Measurements from ENCODE around the gene SEZ6.
A peak's percentile ranks its signal among the peaks of the same experiment; 100 is the strongest.

SEZ6 gene

DNA sequence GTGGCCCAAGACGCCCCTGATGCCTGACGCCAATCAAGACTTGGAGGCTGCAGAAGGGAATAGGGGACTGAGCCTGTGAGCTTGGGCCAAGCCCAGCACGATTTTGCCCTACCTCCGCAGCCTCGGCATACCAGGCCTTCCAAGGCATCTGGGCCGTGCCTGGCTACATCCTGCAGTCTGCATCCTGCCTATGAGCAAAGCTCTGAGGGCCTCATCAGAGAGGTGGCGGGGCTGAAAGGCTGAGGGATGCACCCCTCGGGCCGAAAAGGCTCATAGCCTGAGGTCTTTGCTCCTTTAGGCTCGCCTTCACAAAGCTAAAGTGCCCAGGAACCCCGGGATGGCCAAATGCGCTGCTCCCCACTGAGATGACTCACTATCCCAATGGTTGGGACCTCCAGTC, 2.5 kb downstream of the SEZ6 start:
- DNase-seq (ENCODE audit: low read depth): no peak

DNA sequence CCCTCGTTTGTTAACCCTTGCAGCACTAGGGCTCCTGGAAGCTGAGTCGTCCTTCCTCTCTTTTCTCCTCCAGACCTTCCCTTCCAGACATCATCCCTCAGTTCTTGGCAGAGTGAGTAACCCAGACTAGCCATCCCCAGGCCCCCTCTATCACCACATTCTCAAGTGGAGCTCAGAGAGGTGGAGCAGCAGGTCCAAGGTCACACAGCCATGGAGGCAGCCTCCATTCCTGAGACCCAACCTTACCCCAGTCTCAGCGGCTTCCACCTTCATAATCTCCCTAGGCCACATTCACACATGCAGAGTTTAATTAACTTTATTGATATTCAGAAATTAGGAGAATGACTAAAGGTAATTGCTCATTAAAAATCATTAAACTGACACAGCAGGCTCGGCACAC, 3.0 kb downstream of the SEZ6 start:
- no peak for DNase-seq (ENCODE audit: low read depth)

DNA sequence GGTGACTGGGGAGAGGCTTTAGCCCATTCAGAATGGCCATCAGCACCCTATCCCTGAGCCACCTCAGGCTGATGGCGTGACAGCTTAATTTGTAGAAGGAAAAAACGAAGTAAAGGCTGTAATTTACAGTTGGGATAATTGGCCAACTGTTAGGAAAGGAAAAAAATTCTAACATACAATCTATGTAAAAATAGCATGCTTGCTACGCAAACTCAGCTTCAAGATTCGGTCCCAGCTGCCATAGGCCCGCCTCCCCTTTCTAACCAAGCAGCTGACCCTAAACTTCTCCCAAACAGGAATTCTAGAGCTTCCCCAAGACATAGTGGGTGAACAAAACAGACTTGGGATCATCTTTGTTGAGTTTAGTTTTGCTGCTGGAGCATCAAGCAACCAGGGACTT, 4.9 kb downstream of the SEZ6 start:
- DNase-seq (ENCODE audit: low read depth): no peak

- DNase-seq (ENCODE audit: low read depth): no peak
These were observed 6.6 kb downstream of the SEZ6 start for GRCh38 chr17:28999206-28999605.

DNA sequence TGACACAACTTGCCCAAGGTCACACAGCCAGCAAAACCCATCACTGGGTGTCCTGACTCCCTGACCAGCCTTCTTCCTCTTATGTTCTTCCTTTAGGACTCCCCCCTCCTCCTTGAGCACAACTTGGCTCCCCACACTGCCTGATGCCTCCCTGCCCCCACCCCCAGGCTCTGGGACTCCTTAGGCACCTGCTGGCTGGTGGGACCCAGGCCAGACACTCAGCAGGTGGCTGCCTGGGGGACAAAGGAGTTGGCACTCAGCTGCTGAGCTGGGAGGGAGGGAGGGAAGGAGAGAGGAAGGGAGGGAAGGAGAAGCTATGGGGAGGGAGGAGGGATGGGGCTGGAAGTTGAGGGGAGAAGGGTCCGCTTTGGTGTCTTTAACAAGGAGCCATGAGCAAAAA, 8.0 kb downstream of the SEZ6 start:
- DNase-seq (ENCODE audit: low read depth): no peak

DNA sequence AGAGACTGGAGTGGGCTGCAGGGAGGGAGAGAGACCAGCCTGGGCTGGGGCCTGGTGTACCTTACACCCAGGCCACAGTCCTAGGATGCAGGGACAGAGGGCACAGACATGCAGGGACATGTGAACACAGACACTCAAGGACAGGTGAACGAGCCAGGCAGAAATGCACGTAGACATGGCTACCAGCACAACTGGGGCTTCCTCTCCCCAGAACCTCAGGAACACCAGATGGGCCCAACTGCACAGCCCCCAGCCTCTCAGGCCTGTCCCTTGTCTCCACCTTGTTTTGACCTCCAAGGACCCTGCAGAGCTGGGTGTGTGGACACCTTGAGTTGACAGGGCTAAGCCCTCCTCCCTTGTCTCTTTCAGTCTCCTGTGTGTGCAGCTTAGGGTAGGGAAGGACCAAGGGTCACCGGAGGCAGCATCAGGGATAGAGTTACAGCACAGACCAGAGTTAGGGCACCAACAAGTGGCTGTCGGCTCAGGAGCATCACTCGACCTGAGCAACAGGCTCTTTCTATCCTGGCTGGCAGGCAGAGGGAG, 9.2 kb downstream of the SEZ6 start:
- DNase-seq (ENCODE audit: low read depth): no peak

GRCh38 chr17:28993645-28994426, 12.0 kb downstream of the SEZ6 start:
- DNase-seq (ENCODE audit: low read depth): no peak

- no peak for DNase-seq (ENCODE audit: low read depth)
These were observed 12.9 kb downstream of the SEZ6 start for GRCh38 chr17:28992625-28993600.

DNA sequence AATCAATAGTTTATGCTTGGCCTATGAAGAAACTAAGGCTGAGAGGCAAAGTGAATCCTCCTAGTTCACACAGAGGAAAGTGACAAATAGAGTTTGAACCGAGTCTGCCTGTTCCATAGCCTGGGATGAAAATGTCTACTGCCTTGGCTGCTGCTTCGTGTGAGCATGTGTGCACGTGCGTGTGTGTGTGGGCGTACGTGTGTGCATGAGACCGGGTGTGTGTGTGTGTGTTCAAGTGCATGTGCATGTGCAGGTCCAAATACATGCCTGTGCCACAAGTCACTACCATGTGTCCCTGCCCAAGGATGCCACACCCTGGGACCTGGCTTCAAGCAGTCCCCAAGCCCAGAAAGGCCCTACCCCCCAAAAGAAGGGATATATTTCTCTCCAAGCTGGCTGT, 13.6 kb downstream of the SEZ6 start:
- DNase-seq (ENCODE audit: low read depth): no peak

DNA sequence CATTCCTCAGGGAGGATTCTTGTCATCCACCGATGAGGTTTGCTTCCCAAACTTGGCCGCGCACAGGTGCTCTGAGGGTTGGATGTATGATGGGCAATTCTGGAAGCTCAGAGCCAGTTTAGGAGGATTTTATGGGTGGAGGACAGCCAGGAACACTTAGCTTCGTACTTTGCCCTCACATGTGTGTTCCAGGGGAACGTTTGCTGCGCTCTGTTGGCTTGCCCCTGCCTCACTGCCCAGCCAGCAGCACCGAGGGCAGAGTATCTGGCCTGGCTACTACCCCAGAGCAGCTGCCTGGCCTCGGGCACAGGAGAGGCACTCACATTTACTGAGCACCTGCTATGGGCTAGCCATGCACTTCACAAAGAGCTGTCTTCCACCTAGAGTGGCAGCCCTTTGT, 14.1 kb downstream of the SEZ6 start:
- no peak for DNase-seq (ENCODE audit: low read depth)

- DNase-seq (ENCODE audit: low read depth): no peak
These were observed 16.8 kb downstream of the SEZ6 start for GRCh38 chr17:28989028-28989427.

DNA sequence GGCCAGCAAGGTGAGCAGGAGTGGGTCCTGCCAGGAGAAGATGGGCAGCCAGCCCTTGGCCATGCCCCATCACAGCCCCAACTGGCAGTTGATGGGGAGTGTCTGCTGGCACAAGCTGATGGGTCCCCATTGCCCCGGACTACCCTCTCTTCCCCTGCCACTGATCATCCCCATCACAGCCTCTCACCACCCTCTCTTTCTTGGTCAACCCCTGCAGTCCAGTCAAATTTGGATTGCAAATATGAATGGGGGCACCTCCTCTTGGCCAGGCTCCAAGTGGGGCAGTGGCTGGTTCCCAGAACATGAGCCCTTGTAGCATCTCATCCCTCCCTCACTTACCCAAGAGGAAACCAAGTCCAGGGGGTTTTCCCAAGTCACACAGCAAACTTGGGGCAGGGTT, 17.4 kb downstream of the SEZ6 start:
- DNase-seq (ENCODE audit: low read depth): no peak

DNA sequence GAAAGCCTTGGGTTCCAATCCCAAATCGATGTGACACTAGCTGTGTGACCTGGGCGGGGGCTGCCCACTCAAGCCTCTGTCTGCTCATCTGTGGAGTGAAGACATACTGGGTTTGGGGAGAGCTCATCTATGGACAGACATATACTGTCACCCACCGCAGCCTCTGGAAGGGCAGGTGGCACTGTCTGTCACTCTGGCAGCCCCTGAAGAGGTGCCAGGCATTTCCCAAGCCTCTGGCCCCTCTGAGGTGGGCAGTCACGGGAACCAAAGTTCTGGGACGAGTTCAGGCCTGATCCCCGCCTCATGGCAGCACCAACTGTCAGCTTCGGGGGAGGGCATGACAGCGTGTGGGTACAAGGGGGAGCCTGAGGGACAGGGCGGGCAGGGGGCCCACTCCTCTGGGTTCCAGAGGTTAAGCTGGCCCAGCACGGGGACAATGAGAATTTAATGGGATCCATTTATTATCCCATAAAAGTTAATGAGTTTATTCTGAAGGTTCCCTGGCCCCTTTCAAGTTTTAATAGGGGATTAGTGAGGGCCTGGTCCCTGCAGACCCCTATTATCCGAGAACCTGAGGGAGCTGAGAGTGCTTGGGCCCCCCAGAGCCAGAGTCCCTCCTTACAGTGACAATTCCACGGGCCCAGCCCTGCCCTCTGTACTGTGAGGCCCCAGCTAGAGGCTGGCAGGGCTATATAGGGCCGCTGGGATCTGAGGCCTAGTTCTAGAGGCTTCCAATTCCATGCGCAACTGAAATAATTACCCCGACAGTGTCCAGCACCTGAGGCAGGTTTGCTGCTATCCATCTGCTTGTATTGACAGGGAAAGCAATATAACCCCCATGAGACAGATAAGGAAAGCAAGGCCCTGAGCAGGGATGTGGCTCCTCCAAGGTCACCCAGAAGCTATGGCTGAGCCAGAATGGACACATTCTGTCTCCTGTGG, 18.8 kb downstream of the SEZ6 start:
- DNase-seq (ENCODE audit: low read depth): no peak

DNA sequence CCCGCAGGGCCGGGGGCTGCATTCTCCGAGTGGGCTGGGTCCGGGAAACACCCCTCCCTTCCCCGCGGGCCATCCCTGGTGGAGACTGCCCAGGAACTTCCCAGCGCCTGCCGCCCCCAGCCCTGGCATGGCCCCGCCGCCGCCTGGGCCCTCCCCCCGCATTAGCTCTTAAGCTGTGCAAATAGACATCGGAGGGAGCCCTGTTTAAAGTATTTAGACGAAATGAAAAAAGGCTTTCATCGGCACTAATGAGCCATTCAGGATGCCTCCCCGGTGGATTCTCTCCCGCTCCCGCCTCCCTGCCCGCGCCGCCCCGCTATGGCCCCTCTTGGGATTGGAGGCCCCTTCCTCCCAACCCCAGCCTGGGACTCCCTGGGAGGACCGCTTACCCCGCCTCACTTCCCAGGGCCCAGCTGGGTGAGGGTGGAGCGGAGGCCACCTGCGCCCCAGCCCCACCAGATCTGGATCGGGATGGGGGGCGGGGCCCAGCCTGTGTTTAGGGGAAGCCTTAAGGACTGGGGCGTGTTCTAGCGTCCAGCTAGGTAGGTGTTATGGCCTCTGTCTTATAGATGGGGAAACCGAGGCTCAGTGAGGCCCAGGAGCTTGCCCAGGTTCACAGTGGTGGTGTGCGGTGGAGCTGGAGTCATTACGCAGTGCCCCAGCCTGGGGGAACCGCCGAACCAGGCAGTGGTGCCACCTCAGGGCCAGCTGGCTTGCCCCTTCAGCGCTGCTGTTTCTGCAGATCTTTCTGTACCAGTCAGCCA, 19.7 kb downstream of the SEZ6 start:
- DNase-seq (ENCODE audit: low read depth): no peak

DNA sequence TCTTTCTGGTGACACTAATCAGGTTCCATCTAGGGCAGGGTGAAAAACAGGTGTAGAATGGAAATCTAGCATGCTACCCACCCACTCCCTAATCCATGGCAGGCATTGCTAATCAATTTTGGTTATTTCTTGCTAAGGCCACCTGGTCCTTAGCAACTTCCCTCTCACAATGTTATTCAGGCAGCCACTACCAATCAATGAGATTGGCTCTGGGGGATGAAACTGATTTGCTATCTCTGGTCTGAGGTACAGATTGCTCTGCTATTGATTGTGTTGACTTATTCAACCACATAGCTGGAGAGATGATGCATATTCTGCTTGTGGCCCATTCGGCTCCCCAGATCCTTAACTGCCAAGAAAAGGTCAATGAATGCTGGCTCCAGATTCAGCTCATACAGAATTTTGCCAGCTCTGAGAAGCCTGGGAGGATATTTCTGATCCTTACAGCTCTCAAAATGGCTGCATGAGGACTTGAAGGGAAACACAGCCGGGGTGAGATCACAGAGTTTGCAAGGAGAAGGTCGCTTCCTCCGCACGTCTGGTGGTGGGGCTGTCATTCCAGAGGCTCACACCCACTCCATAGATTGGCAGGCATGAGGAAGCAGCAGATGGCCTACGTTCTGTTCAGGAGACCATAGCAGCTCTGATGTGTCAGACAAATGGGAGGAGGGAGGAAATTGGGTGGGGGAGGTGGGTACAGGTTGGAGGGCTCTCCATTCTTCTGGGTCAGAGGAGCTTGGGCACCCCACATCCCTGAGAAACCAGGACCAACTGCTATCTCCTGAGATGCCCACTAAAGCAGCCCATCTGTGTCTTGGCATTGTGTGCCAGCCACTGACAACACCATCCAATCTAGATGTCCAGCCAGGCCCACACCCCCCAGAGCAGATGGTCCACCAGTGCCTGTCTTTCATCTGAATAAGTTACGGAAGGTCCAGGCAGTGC, 22.3 kb downstream of the SEZ6 start:
- no peak for DNase-seq (ENCODE audit: low read depth)

DNA sequence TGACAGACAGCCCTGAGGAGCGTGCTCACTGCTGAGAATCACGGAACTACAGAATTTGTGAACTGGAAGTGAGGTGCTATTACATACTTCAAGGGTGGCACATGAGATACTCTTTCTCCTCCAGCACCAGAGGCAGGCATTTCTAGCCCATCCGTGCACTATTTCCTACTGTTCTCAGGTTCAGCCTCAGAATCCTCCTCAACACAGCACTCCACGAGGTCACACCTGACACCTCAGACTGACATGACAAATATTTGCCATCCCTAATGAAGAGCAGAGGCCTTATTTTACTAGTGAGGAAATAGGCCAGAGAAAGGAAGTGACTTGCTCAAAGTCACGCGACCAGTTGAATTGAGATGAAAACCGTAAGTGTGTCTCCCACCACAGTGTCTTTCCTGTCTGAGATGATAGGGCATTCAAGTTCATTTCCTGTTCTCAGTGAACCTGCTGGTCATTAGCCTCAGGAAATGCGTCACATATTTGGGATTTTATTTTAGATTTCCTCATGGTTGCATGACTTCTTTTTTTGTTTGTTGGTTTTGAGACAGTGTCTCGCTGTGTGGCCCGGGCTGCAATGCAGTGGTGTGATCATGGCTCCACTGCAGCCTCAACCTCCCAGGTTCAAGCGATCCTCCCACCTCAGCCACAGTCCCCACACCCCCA, 23.6 kb downstream of the SEZ6 start:
- DNase-seq (ENCODE audit: low read depth): peak; percentile 65

DNA sequence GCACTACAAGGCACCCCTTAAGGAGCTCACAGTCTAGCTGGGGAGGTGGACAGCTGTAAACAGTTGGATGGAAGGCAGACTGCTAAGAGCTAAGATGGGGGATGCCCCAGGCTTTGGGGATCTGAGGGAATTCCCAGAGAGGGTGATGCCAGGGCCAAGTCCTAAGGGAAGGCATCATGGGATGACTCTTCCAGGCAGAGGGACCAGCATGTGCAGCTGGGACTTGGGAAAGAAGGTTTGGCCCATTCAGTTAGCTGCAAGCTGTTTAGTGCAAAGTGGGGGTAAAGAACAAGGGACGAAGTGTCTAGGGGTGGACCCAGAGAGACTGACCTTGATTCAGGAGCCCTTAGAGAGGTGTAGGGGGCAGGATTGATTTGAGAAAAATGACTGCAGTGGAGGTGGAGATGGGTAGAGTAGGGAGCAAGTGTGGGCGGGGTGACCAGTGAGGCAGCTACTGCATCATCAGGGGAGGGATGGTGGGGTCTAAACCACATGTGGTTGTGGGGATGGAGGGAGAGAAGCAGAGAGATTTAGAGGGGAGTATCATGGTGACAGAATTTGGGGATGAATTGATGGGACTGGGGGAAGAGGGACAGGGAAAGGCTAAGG, 27.4 kb downstream of the SEZ6 start:
- no peak for DNase-seq (ENCODE audit: low read depth)

DNA sequence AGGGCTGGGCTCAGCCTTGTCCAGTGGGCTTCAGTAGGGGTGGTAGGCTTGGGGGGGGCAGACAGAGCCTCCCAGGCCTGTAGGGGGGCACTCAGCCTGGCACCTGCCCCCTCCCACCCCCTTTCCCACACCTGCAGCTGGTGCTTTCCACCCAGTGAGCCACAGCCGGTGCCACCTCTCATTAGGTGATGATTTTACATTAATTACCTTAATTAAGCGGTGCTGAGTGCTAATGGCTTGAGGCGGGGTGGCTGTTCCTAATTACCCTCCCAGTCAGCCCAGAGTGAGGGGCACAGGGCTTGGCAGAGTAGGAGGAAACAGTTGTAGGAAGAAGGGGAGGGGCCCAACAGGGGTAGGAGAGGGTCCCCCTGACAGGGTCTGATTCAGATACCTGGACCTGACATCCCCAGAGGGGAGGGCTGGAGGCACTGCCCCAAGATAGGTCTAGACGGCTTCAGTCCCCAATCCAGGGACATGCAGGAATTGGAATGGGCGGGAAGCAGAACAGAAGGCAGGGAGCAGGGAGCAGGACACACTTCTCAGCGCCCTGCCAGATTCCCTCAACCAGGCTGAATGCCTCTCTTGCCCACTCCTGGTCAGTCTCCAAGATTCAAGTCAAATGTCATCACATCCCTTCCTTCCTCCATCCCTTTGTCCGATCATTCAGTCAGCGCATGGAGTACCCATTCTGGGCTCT, 28.0 kb downstream of the SEZ6 start:
- DNase-seq (ENCODE audit: low read depth): no peak
